Cardiac muscle cell (in vitro differentiated cells and primary cell): ENCODE results near the gene ENTPD5. TPM values are rescaled to one million over a fixed set of nuclear protein-coding genes. Genes with fewer than 3 reads are reported as not detected.

Experiments
- DNase-seq, 2 donors: peaks; one replicate each; pipeline versions ENCODE4 v3.0.0 to v3.0.0-alpha.2; 2010 to 2017; ENCODE audit warnings: low read depth in 1 of 2, low spot score in 1 of 2
- H3K27ac ChIP-seq: fragments of 200-600 bp; sonication (generic); 2 replicates; pipeline ENCODE4 v1.5.1; 2016
- H3K27me3 ChIP-seq: fragments of 200-600 bp; sonication (generic); 2 replicates; pipeline ENCODE4 v1.6.0; 2016; ENCODE audit warnings: control low read depth
- H3K36me3 ChIP-seq: fragments of 200-600 bp; sonication (generic); 2 replicates; pipeline ENCODE4 v1.5.1; 2016; ENCODE audit warnings: control low read depth
- H3K4me1 ChIP-seq: fragments of 200-600 bp; sonication (generic); 2 replicates; pipeline ENCODE4 v1.8.1; 2017; ENCODE audit warnings: low read depth, mild to moderate bottlenecking, mixed run types
- H3K4me3 ChIP-seq: fragments of 200-600 bp; sonication (generic); 2 replicates; pipeline ENCODE4 v1.5.1; 2016; ENCODE audit warnings: mild to moderate bottlenecking
- H3K9me3 ChIP-seq: fragments of 200-600 bp; sonication (generic); 2 replicates; pipeline ENCODE4 v1.5.1; 2017; ENCODE audit warnings: low read depth, mild to moderate bottlenecking, control low read depth
- polyA plus RNA-seq: library from polyadenylated mRNA; unstranded; fragments of >200 nt; fragmentation: Nextera tagmentation; extraction: Ambion mirVana; gene quantifications from 2 replicates; pipeline ENCODE4 v1.2.1, GENCODE V29; 2016
- total RNA-seq: library from RNA; depleted of rRNA; stranded (reverse); fragments of >200 nt; gene quantifications from 2 replicates; pipeline ENCODE4 v1.2.3, GENCODE V29; 2016
- TF ChIP-seq, protein P1 (sequence below): IDR thresholded peaks from 2 replicates; pipeline ENCODE4 v1.5.1; 2012; ENCODE audit warnings: low read depth, mild to moderate bottlenecking, low read length

Gene ENTPD5
- total and polyA plus RNA-seq, 2 experiments from 2014 or later: 6.2 to 8.6 TPM

GRCh38 chr14:73913256-73913655, 105.8 kb downstream of the ENTPD5 start:
- H3K27ac ChIP-seq: peak overlapping the region; percentile 69
- TF ChIP-seq, protein P1, sequence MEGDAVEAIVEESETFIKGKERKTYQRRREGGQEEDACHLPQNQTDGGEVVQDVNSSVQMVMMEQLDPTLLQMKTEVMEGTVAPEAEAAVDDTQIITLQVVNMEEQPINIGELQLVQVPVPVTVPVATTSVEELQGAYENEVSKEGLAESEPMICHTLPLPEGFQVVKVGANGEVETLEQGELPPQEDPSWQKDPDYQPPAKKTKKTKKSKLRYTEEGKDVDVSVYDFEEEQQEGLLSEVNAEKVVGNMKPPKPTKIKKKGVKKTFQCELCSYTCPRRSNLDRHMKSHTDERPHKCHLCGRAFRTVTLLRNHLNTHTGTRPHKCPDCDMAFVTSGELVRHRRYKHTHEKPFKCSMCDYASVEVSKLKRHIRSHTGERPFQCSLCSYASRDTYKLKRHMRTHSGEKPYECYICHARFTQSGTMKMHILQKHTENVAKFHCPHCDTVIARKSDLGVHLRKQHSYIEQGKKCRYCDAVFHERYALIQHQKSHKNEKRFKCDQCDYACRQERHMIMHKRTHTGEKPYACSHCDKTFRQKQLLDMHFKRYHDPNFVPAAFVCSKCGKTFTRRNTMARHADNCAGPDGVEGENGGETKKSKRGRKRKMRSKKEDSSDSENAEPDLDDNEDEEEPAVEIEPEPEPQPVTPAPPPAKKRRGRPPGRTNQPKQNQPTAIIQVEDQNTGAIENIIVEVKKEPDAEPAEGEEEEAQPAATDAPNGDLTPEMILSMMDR: no peak
- no peak overlapping the region for H3K4me3 ChIP-seq
- peaks cover 30% of the 10 kb centered on the region for H3K36me3 ChIP-seq
- peak; percentile 14 to 61 for DNase-seq
- no peaks in the 10 kb centered on the region for H3K27me3 ChIP-seq
- peaks cover 10% of the 10 kb centered on the region for H3K4me1 ChIP-seq
- no peaks in the 10 kb centered on the region for H3K9me3 ChIP-seq

GRCh38 chr14:73909681-73910080, 109.4 kb downstream of the ENTPD5 start:
- Histone ChIP-seq H3K36me3 (peaks cover 54% of the 10 kb centered on the region), H3K4me3 (no peak overlapping the region), H3K27me3 (no peaks in the 10 kb centered on the region), H3K27ac (no peak overlapping the region), H3K9me3 (no peaks in the 10 kb centered on the region), H3K4me1 (peaks cover 10% of the 10 kb centered on the region)
- peak in 1 of 2 donors; percentile 20 for DNase-seq
- TF ChIP-seq, protein P1: no peak

Other genes with a start within 250 kb of the ENTPD5 start
- gene PTGR2, start 167.5 kb downstream of the ENTPD5 start, total RNA-seq: 9.5 and 16.4 TPM in 2 replicates
- 13.4 and 28.5 TPM in 2 replicates for gene PTGR2, start 167.5 kb downstream of the ENTPD5 start, polyA plus RNA-seq
- gene ZNF410, start 132.4 kb downstream of the ENTPD5 start, total RNA-seq: 29.9 and 32.1 TPM in 2 replicates
- gene ZNF410, start 132.4 kb downstream of the ENTPD5 start, polyA plus RNA-seq: 32.9 and 39.0 TPM in 2 replicates
- gene FAM161B, start 69.2 kb downstream of the ENTPD5 start, total RNA-seq: 4.0 and 4.4 TPM in 2 replicates
- 1.5 and 7.8 TPM in 2 replicates for gene FAM161B, start 69.2 kb downstream of the ENTPD5 start, polyA plus RNA-seq
- 25.4 and 63.3 TPM in 2 replicates for gene COQ6, start 69.0 kb downstream of the ENTPD5 start, total RNA-seq
- 54.6 and 81.7 TPM in 2 replicates for gene COQ6, start 69.0 kb downstream of the ENTPD5 start, polyA plus RNA-seq
- gene BBOF1, start 61 bp upstream of the ENTPD5 start, total RNA-seq: 5.0 and 7.6 TPM in 2 replicates
- 6.1 and 10.6 TPM in 2 replicates for gene BBOF1, start 61 bp upstream of the ENTPD5 start, polyA plus RNA-seq
- 43.0 and 55.5 TPM in 2 replicates for gene ALDH6A1, start 65.2 kb upstream of the ENTPD5 start, total RNA-seq
- 53.7 and 95.8 TPM in 2 replicates for gene ALDH6A1, start 65.2 kb upstream of the ENTPD5 start, polyA plus RNA-seq
- gene LIN52, start 65.7 kb upstream of the ENTPD5 start, total RNA-seq: 7.0 and 8.1 TPM in 2 replicates
- 12.6 and 14.4 TPM in 2 replicates for gene LIN52, start 65.7 kb upstream of the ENTPD5 start, polyA plus RNA-seq
- gene VSX2, start 220.2 kb upstream of the ENTPD5 start, total RNA-seq: not detected in 2 replicates
- gene VSX2, start 220.2 kb upstream of the ENTPD5 start, polyA plus RNA-seq: not detected in 2 replicates